Calu3 (cell line): ENCODE data around the gene EPS15. TPM values are rescaled to one million over a fixed set of nuclear protein-coding genes. Genes with fewer than 3 reads are reported as not detected.

Source experiments
- BruUV-seq: library from RNA; stranded (reverse); fragments of 400-500 nt; replicated peaks from 2 replicates; lab custom pipeline; 2021; lab: Mats Ljungman, UMichigan
- CTCF ChIA-PET: fragments of 300-600 bp; sonication (Branson Sonifier 250); formaldehyde crosslinking; loops from one replicate; lab custom pipeline; 2022; ENCODE audit warnings: antibody characterized with exemption; lab: Charles Lee
- DNase-seq: peaks from one replicate; pipeline ENCODE4 v3.0.0; 2022
- H3K27ac Mint-ChIP-seq: one replicate; pipeline ENCODE4 v1.8.0; 2022; ENCODE audit warnings: mixed read lengths; ENCODE audit not compliant: unreplicated experiment
- H3K27me3 Mint-ChIP-seq: one replicate; pipeline ENCODE4 v1.8.0; 2022; ENCODE audit warnings: mixed read lengths; ENCODE audit not compliant: unreplicated experiment
- H3K36me3 Mint-ChIP-seq: one replicate; pipeline ENCODE4 v1.8.0; 2022; ENCODE audit warnings: mild to moderate bottlenecking, moderate library complexity, mixed read lengths; ENCODE audit not compliant: insufficient read depth, unreplicated experiment
- H3K4me1 Mint-ChIP-seq: one replicate; pipeline ENCODE4 v1.8.0; 2022; ENCODE audit warnings: mild to moderate bottlenecking, low read depth, mixed read lengths; ENCODE audit not compliant: unreplicated experiment
- H3K4me3 Mint-ChIP-seq: one replicate; pipeline ENCODE4 v1.8.0; 2022; ENCODE audit warnings: mild to moderate bottlenecking, low read depth, moderate library complexity, mixed read lengths; ENCODE audit not compliant: unreplicated experiment
- H3K9me3 Mint-ChIP-seq: one replicate; pipeline ENCODE4 v1.8.0; 2022; ENCODE audit warnings: low read depth, mixed read lengths; ENCODE audit not compliant: unreplicated experiment
- CTCF ChIP-seq: fragments of 200-600 bp; IDR thresholded peaks from one replicate; pipeline ENCODE4 v1.8.0; 2022; ENCODE audit warnings: antibody characterized with exemption; ENCODE audit not compliant: unreplicated experiment
- intact Hi-C: fragments of 100-400 bp; cut with micrococcal nuclease; formaldehyde crosslinking; loops from one replicate; pipeline ENCODE4 v1.10.0; 2022; ENCODE audit not compliant: unreplicated experiment
- total RNA-seq: library from RNA; stranded (reverse); gene quantifications from 2 replicates; pipeline ENCODE4 v1.2.3, GENCODE V29; 2022

Gene EPS15
- total RNA-seq, 1 experiment from 2014 or later = 51.2 TPM

- no TSS peak for BruUV-seq
- Mint-ChIP-seq H3K36me3 (peaks cover 3% of the 10 kb centered on the region), H3K27ac (no peak overlapping the region), H3K4me3 (no peak overlapping the region), H3K9me3 (no peaks in the 10 kb centered on the region), H3K4me1 (peaks cover 15% of the 10 kb centered on the region), H3K27me3 (no peaks in the 10 kb centered on the region)
- intact Hi-C loops = no loop called here
- CTCF ChIA-PET = no interaction called here
- DNase-seq = no peak
- no peak for TF ChIP-seq CTCF
Observed at GRCh38 chr1:51324251-51325010, 194.6 kb downstream of the EPS15 start.

- TF ChIP-seq CTCF = no peak
- no peak for DNase-seq
- BruUV-seq = no TSS peak
- H3K9me3 Mint-ChIP-seq = no peaks in the 10 kb centered on the region
- H3K36me3 Mint-ChIP-seq = no peaks in the 10 kb centered on the region
- H3K4me1 Mint-ChIP-seq = peaks cover 8% of the 10 kb centered on the region
- CTCF ChIA-PET = no interaction called here
- H3K27me3 Mint-ChIP-seq = no peaks in the 10 kb centered on the region
- H3K4me3 Mint-ChIP-seq = no peak overlapping the region
- intact Hi-C loops = no loop called here
- H3K27ac Mint-ChIP-seq = no peak overlapping the region
Observed at GRCh38 chr1:51323778-51324177, 195.3 kb downstream of the EPS15 start.

GRCh38 chr1:51322417-51323101 is 196.5 kb downstream of the EPS15 start:
- no peak for TF ChIP-seq CTCF
- no TSS peak for BruUV-seq
- CTCF ChIA-PET = no interaction called here
- Mint-ChIP-seq H3K4me1 (no peaks in the 10 kb centered on the region), H3K27me3 (no peaks in the 10 kb centered on the region), H3K4me3 (no peak overlapping the region), H3K36me3 (no peaks in the 10 kb centered on the region), H3K9me3 (no peaks in the 10 kb centered on the region), H3K27ac (no peak overlapping the region)
- no peak for DNase-seq
- intact Hi-C loops = no loop called here

- no peak for DNase-seq
- no peak overlapping the region for H3K27ac Mint-ChIP-seq
- no peak for TF ChIP-seq CTCF
- H3K9me3 Mint-ChIP-seq = no peaks in the 10 kb centered on the region
- intact Hi-C loops = no loop called here
- no TSS peak for BruUV-seq
- H3K4me3 Mint-ChIP-seq = no peak overlapping the region
- H3K27me3 Mint-ChIP-seq = no peaks in the 10 kb centered on the region
- H3K4me1 Mint-ChIP-seq = peaks cover 4% of the 10 kb centered on the region
- peaks cover under 1% of the 10 kb centered on the region for H3K36me3 Mint-ChIP-seq
- CTCF ChIA-PET = no interaction called here
Observed at GRCh38 chr1:51321924-51322280, 197.2 kb downstream of the EPS15 start.
